Uterus (tissue), 4 donors: ENCODE measurements around the gene GTF2H1. TPM values are rescaled to one million over a fixed set of nuclear protein-coding genes. Genes with fewer than 3 reads are reported as not detected.
"Not testable (repeated sequence)": the region's sequence is repeated elsewhere in the genome, so short reads cannot be mapped to it uniquely, and the experiment has no call there.

Source experiments
- DNase-seq, 2 donors: peaks; one replicate each; pipeline ENCODE4 v3.0.0-alpha.2; 2019 to 2020
- H3K27ac ChIP-seq, 2 donors: fragments of 200-600 bp; sonication (generic); 1 replicate in 1 of 2; 2 replicates in 1 of 2; pipeline ENCODE4 v1.5.1; 2016 to 2018
- H3K27me3 ChIP-seq, 2 donors: fragments of 200-600 bp; sonication (generic); one replicate each; pipeline ENCODE4 v1.5.1; 2018 to 2019; ENCODE audit warnings: control low read depth in 1 of 2
- H3K36me3 ChIP-seq, 2 donors: fragments of 200-600 bp; sonication (generic); one replicate each; pipeline ENCODE4 v1.5.1; 2019; ENCODE audit warnings: control low read depth in 1 of 2
- H3K4me1 ChIP-seq, 2 donors: fragments of 200-600 bp; sonication (generic); one replicate each; pipeline ENCODE4 v1.5.1; 2018 to 2019; ENCODE audit warnings: control low read depth in 1 of 2
- H3K4me3 ChIP-seq, 2 donors: fragments of 200-600 bp; sonication (generic); 1 replicate in 1 of 2; 2 replicates in 1 of 2; pipeline ENCODE4 v1.5.1; 2018 to 2019; ENCODE audit warnings: mild to moderate bottlenecking in 1 of 2
- H3K9me3 ChIP-seq, 2 donors: fragments of 200-600 bp; sonication (generic); one replicate each; pipeline ENCODE4 v1.5.1; 2019; ENCODE audit warnings: control low read depth in 1 of 2
- CTCF ChIP-seq, 4 experiments: fragments of 200-600 bp in 2 of 4; fragments of 450-650 bp in 2 of 4; sonication (generic) in 2 of 4; IDR thresholded peaks; one replicate each; pipeline ENCODE4 v1.5.1; 2016 to 2019; ENCODE audit warnings: antibody characterized with exemption in 4 of 4, mild to moderate bottlenecking in 2 of 4, moderate library complexity in 1 of 4
- POLR2A ChIP-seq, 2 donors: fragments of 450-650 bp; IDR thresholded peaks; one replicate each; pipeline ENCODE4 v1.6.1; 2016; ENCODE audit warnings: antibody characterized with exemption in 2 of 2, mild to moderate bottlenecking in 1 of 2, moderate library complexity in 1 of 2
- intact Hi-C: fragments of 100-400 bp; cut with DNase I; formaldehyde crosslinking; loops from one replicate; pipeline ENCODE4 v1.15.1; 2023; ENCODE audit warnings: low total_unique reads
- total RNA-seq, 4 donors: library from RNA; depleted of rRNA in 3 of 4; stranded (reverse); fragments of >200 nt in 3 of 4; gene quantifications; one replicate each; pipeline versions ENCODE4 v1.1.0 to v1.2.4, GENCODE V29; 2014 to 2023
- donor health status: DM: yes; HTN: yes; CAD: no.

GTF2H1 gene
- total RNA-seq, 4 donors from 2014 or later, result 25.0 to 103 (median 50.7) TPM

DNA sequence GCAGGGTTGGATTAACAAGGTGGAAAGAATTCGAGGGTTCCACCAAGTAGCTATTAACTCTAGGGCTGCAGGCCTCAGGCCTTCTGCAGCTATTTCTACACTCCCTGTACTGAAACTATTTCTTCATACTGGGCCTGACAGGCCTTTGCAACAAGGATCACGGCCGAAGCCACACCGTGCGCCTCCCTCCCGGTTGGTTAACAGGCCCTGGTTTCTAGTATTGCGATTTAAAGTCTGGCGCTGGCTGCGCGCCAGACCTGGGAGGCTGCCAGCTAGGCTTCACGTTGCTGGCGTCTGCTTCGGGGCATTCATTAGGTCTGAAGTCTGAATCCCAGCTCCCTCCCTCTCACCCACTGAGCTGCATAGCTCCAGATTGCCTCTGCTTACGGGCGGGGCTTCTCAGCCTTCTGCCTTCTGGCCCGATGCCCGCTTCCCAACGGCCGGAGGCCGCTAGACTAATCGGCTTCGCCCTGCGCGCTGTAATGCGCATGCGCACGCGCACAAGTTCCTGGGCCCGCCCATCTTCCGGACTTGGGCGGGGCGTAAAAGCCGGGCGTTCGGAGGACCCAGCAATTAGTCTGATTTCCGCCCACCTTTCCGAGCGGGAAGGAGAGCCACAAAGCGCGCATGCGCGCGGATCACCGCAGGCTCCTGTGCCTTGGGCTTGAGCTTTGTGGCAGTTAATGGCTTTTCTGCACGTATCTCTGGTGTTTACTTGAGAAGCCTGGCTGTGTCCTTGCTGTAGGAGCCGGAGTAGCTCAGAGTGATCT is 73.6 kb downstream of the GTF2H1 start:
- Histone ChIP-seq H3K9me3 (no peaks in the 10 kb centered on the region), H3K4me1 (no peaks in the 10 kb centered on the region), H3K4me3 (peak overlapping the region; percentile 64 to 68), H3K27ac (peak overlapping the region; percentile 85 to 92), H3K36me3 (no peaks in the 10 kb centered on the region), H3K27me3 (no peaks in the 10 kb centered on the region)
- DNase-seq, result peak; percentile 98 to 99
- TF ChIP-seq POLR2A (IDR thresholded peaks at IDR 0.05) (peak; percentile 67 to 73), CTCF (IDR thresholded peaks at IDR 0.05) (peak in 1 of 4 experiments; percentile 16)
- intact Hi-C loops, result loop anchor here (5.0 kb wide), 1 partner anchor 74 kb away; the partner anchor contains the start of genes GTF2H1 and HPS5

- Histone ChIP-seq H3K36me3 (no peaks in the 10 kb centered on the region), H3K4me3 (no peak overlapping the region), H3K27ac (no peak overlapping the region), H3K9me3 (no peaks in the 10 kb centered on the region), H3K4me1 (no peaks in the 10 kb centered on the region), H3K27me3 (no peaks in the 10 kb centered on the region)
- no peak for DNase-seq
- intact Hi-C loops, result loop anchor here (5.0 kb wide), 1 partner anchor 76 kb away; the partner anchor contains the start of genes GTF2H1 and HPS5
- no peak for TF ChIP-seq CTCF (IDR thresholded peaks at IDR 0.05)
- no peak for TF ChIP-seq POLR2A (IDR thresholded peaks at IDR 0.05)
These were observed 75.6 kb downstream of the GTF2H1 start for GRCh38 chr11:18397921-18398320.

GRCh38 chr11:18401077-18401476 is 78.7 kb downstream of the GTF2H1 start:
- H3K4me1 ChIP-seq, H3K27me3 ChIP-seq, H3K4me3 ChIP-seq, DNase-seq, H3K36me3 ChIP-seq, H3K27ac ChIP-seq, intact Hi-C loops, H3K9me3 ChIP-seq: not testable (repeated sequence)

GRCh38 chr11:18404062-18404461 is 81.7 kb downstream of the GTF2H1 start:
- H3K27ac ChIP-seq, result no peak overlapping the region
- DNase-seq, result no peak
- no peaks in the 10 kb centered on the region for H3K36me3 ChIP-seq
- H3K9me3 ChIP-seq, result no peaks in the 10 kb centered on the region
- no peaks in the 10 kb centered on the region for H3K27me3 ChIP-seq
- intact Hi-C loops, result no loop called here
- no peak overlapping the region for H3K4me3 ChIP-seq
- H3K4me1 ChIP-seq, result no peaks in the 10 kb centered on the region
- TF ChIP-seq POLR2A (IDR thresholded peaks at IDR 0.05) (no peak), CTCF (IDR thresholded peaks at IDR 0.05) (no peak)

DNA sequence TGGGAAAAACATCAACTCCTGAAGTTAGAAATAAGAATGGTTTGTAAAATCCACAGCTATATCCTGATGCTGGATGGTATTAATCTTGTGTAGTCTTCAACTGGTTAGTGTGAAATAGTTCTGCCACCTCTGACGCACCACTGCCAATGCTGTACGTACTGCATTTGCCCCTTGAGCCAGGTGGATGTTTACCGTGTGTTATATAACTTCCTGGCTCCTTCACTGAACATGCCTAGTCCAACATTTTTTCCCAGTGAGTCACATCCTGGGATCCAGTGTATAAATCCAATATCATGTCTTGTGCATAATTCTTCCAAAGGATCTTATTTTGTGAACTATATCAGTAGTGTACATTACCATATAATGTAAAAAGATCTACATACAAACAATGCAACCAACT is 85.0 kb downstream of the GTF2H1 start:
- intact Hi-C loops, H3K9me3 ChIP-seq, H3K4me3 ChIP-seq, H3K4me1 ChIP-seq, H3K36me3 ChIP-seq, H3K27ac ChIP-seq, H3K27me3 ChIP-seq, DNase-seq: not testable (repeated sequence)

DNA sequence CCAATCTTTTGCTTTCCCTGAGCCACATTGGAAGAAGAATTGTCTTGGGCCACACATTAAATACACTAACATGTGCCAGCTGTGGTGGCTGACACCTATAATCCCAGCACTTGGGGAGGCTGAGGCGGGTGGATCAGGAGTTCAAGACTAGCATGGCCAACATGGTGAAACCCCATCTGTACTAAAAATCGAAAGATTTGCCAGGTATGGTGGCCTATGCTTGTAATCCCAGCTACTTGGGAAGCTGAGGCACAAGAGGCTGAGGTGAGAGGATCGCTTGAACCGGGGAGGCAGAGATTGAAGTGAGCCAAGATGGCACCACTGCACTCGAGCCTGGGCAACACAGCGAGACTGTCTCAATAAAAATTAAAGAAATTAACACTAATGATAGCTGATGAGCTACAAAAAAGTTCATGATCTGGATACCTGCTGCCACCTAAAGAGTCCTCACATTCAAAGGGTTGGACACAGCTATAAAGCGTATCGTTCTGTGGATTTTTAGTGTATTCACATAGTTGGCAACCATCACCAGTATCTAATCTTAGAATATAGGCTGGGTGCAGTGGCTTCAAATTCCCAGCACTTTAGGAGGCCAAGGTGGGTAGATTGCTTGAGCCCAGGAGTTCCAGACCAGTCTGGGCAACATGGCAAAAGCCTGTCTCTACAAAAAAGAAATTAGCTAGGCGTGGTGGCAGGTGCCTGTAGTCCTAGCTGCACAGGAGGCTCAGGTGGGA is 86.4 kb downstream of the GTF2H1 start:
- no peak for DNase-seq
- Histone ChIP-seq H3K27ac (no peak overlapping the region), H3K27me3 (no peaks in the 10 kb centered on the region), H3K9me3 (no peaks in the 10 kb centered on the region), H3K36me3 (no peaks in the 10 kb centered on the region), H3K4me3 (no peak overlapping the region), H3K4me1 (no peaks in the 10 kb centered on the region)
- TF ChIP-seq POLR2A (IDR thresholded peaks at IDR 0.05) (no peak), CTCF (IDR thresholded peaks at IDR 0.05) (no peak)
- intact Hi-C loops, result no loop called here
